Bronchial epithelial cell (primary cell): ENCODE data around the gene RBM6. TPM values are rescaled to one million over a fixed set of nuclear protein-coding genes. Genes with fewer than 3 reads are reported as not detected.

ENCODE experiments used
- DNase-seq: peaks from one replicate; pipeline ENCODE4 v3.0.0-alpha.2; 2010; ENCODE audit warnings: low read depth
- FAIRE-seq: peaks from 2 replicates; lab custom pipeline; 2011; peaks lifted over from hg19 to GRCh38; lab: Jason Lieb, UNC
- H3K27me3 ChIP-seq: 2 replicates; pipeline ENCODE4 v1.5.1; 2011; ENCODE audit warnings: low read length; ENCODE audit not compliant: control insufficient read depth, insufficient read depth
- H3K36me3 ChIP-seq: 2 replicates; pipeline ENCODE4 v1.5.1; 2011; ENCODE audit warnings: low read length; ENCODE audit not compliant: control insufficient read depth, insufficient read depth
- H3K4me3 ChIP-seq: 2 replicates; pipeline ENCODE4 v1.5.1; 2011; ENCODE audit warnings: mild to moderate bottlenecking, low read depth, low read length, control low read depth
- CTCF ChIP-seq: IDR thresholded peaks from 2 replicates; pipeline ENCODE4 v1.5.1; 2011; ENCODE audit warnings: mild to moderate bottlenecking, moderate library complexity, low read length, control low read depth, inconsistent platforms; ENCODE audit not compliant: insufficient read depth, severe bottlenecking
- total RNA-seq: library from RNA; depleted of rRNA; stranded (reverse); fragments of >200 nt; gene quantifications from 2 replicates; pipeline ENCODE4 v1.2.1, GENCODE V29; 2014

The RBM6 gene
- total RNA-seq, 1 donor from 2014 or later: 35.5 TPM

- H3K27me3 ChIP-seq: no peaks in the 10 kb centered on the region
- no peak for FAIRE-seq
- no peaks in the 10 kb centered on the region for H3K36me3 ChIP-seq
- no peak overlapping the region for H3K4me3 ChIP-seq
- no peak for DNase-seq
- TF ChIP-seq CTCF: no peak
These were observed 44.4 kb downstream of the RBM6 start for GRCh38 chr3:49984394-49984793.

GRCh38 chr3:49992326-49992725 is 52.4 kb downstream of the RBM6 start:
- DNase-seq (no peak), FAIRE-seq (no peak)
- Histone ChIP-seq H3K36me3 (peaks cover 1% of the 10 kb centered on the region), H3K27me3 (no peaks in the 10 kb centered on the region), H3K4me3 (no peak overlapping the region)
- no peak for TF ChIP-seq CTCF

- peaks cover 1% of the 10 kb centered on the region for H3K36me3 ChIP-seq
- FAIRE-seq: no peak
- TF ChIP-seq CTCF: no peak
These were observed 54.5 kb downstream of the RBM6 start for GRCh38 chr3:49994476-49994875.

GRCh38 chr3:49996016-49996415 is 56.1 kb downstream of the RBM6 start:
- H3K36me3 ChIP-seq: peaks cover 4% of the 10 kb centered on the region
- no peak for DNase-seq
- FAIRE-seq: no peak
- no peak overlapping the region for H3K4me3 ChIP-seq
- no peak for TF ChIP-seq CTCF
- H3K27me3 ChIP-seq: no peaks in the 10 kb centered on the region

More at GRCh38 chr3:49994476-49994875, 54.5 kb downstream of the RBM6 start:
- Histone ChIP-seq H3K4me3 (no peak overlapping the region), H3K27me3 (no peaks in the 10 kb centered on the region)
- DNase-seq: no peak

- H3K27me3 ChIP-seq: no peaks in the 10 kb centered on the region
- no peak overlapping the region for H3K4me3 ChIP-seq
- no peak for TF ChIP-seq CTCF
- FAIRE-seq (no peak), DNase-seq (no peak)
- H3K36me3 ChIP-seq: peaks cover 5% of the 10 kb centered on the region
These were observed 57.9 kb downstream of the RBM6 start for GRCh38 chr3:49997862-49998261.

GRCh38 chr3:49998326-49998725 is 58.4 kb downstream of the RBM6 start:
- DNase-seq (peak; percentile 67), FAIRE-seq (no peak)
- peaks cover 5% of the 10 kb centered on the region for H3K36me3 ChIP-seq
- H3K4me3 ChIP-seq: no peak overlapping the region
- no peaks in the 10 kb centered on the region for H3K27me3 ChIP-seq
- no peak for TF ChIP-seq CTCF
